Measurements from ENCODE around the gene SND1.

The SND1 gene

DNA sequence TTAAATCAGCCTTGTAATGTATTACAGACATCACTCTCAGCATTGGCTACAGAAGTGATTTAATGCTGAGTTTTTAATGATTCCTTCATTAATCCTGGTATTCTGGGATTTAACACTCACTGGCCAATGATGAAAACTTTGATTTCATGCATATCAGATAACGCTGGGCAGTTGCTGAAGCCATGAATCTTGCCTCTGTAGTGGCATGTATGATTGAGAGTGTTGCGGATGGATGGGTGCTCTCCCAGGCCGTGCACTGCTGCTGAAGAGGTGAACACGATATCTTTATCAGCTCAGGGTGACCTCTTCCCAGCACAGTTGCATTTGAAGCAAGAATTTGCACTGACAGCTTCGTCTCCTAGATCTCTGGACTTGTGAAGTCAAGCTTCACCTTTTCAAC, 210.5 kb downstream of the SND1 start:
- H3K27me3 ChIP-seq (ENCODE audit: low read length), result no peaks in the 10 kb centered on the region
- H3K79me2 ChIP-seq (ENCODE audit: insufficient read depth, low read length), result 0 out of 2 replicates have a peak, but pooled peaks cover 4% of the 10 kb centered on the region
- no peaks in the 10 kb centered on the region for H3K9me2 ChIP-seq (replicated peaks; ENCODE audit: insufficient read depth, low read length)
- no peaks in the 10 kb centered on the region for H3K36me3 ChIP-seq (ENCODE audit: low read length)
- no peaks in the 10 kb centered on the region; the same call in 1 of the 2 replicates for H4K20me1 ChIP-seq (ENCODE audit: low read depth, low read length)
- H3K9ac ChIP-seq (ENCODE audit: low read length), result no peak overlapping the region
- H3F3A ChIP-seq (ENCODE audit: insufficient read depth), result no peaks in the 10 kb centered on the region
- no peak overlapping the region for H3K4me3 ChIP-seq (ENCODE audit: insufficient read depth, low read length, poor library complexity, severe bottlenecking)
- H3K9me3 ChIP-seq (ENCODE audit: insufficient read depth, low read length), result no peaks in the 10 kb centered on the region
- H3K4me2 ChIP-seq (ENCODE audit: low read depth, low read length, poor library complexity, severe bottlenecking), result no peak overlapping the region
- H3K27ac ChIP-seq (ENCODE audit: low read depth, low read length), result no peak overlapping the region
- H2AFZ ChIP-seq (ENCODE audit: low read depth, low read length, severe bottlenecking), result no peak overlapping the region
- TF ChIP-seq, protein P1, sequence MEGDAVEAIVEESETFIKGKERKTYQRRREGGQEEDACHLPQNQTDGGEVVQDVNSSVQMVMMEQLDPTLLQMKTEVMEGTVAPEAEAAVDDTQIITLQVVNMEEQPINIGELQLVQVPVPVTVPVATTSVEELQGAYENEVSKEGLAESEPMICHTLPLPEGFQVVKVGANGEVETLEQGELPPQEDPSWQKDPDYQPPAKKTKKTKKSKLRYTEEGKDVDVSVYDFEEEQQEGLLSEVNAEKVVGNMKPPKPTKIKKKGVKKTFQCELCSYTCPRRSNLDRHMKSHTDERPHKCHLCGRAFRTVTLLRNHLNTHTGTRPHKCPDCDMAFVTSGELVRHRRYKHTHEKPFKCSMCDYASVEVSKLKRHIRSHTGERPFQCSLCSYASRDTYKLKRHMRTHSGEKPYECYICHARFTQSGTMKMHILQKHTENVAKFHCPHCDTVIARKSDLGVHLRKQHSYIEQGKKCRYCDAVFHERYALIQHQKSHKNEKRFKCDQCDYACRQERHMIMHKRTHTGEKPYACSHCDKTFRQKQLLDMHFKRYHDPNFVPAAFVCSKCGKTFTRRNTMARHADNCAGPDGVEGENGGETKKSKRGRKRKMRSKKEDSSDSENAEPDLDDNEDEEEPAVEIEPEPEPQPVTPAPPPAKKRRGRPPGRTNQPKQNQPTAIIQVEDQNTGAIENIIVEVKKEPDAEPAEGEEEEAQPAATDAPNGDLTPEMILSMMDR (IDR thresholded peaks at IDR 0.05; ENCODE audit: insufficient read depth, low read length, poor library complexity, severe bottlenecking), result no peak
- TF ChIP-seq EZH2phosphoT487 (conservative IDR thresholded peaks at IDR 0.05; ENCODE audit: low read length), result no peak

DNA sequence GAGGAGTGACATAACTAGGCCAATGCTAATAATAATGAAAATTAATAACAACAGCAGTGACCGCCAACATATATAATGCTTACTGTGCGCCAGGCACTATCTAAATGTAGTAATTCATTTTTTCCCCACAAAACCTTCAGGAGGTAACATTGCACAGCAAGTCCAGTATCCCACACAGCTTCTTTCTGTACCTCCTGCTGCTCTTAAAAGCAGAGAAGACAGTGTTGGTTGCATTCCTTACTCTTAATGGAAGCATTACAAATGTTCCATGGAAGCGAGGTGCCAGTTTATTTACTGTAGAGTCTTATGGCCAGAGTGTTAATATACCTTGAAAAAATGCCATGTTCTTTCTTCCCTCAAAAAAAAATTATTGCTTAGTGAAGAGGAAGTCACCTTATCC, 211.1 kb downstream of the SND1 start:
- no peaks in the 10 kb centered on the region for H3K9me2 ChIP-seq (replicated peaks; ENCODE audit: insufficient read depth, low read length)
- H3K9me3 ChIP-seq (ENCODE audit: insufficient read depth, low read length), result no peaks in the 10 kb centered on the region
- H3K4me2 ChIP-seq (ENCODE audit: low read depth, low read length, poor library complexity, severe bottlenecking), result no peak overlapping the region
- H3F3A ChIP-seq (ENCODE audit: insufficient read depth), result no peaks in the 10 kb centered on the region
- H3K79me2 ChIP-seq (ENCODE audit: insufficient read depth, low read length), result 0 out of 2 replicates have a peak, but pooled peaks cover 4% of the 10 kb centered on the region
- H3K36me3 ChIP-seq (ENCODE audit: low read length), result no peaks in the 10 kb centered on the region
- H3K4me3 ChIP-seq (ENCODE audit: insufficient read depth, low read length, poor library complexity, severe bottlenecking), result no peak overlapping the region
- no peak for TF ChIP-seq EZH2phosphoT487 (conservative IDR thresholded peaks at IDR 0.05; ENCODE audit: low read length)
- no peak overlapping the region for H3K9ac ChIP-seq (ENCODE audit: low read length)
- H3K27ac ChIP-seq (ENCODE audit: low read depth, low read length), result no peak overlapping the region
- no peak overlapping the region for H2AFZ ChIP-seq (ENCODE audit: low read depth, low read length, severe bottlenecking)
- H4K20me1 ChIP-seq (ENCODE audit: low read depth, low read length), result no peaks in the 10 kb centered on the region; the same call in 1 of the 2 replicates
- H3K27me3 ChIP-seq (ENCODE audit: low read length), result no peaks in the 10 kb centered on the region

DNA sequence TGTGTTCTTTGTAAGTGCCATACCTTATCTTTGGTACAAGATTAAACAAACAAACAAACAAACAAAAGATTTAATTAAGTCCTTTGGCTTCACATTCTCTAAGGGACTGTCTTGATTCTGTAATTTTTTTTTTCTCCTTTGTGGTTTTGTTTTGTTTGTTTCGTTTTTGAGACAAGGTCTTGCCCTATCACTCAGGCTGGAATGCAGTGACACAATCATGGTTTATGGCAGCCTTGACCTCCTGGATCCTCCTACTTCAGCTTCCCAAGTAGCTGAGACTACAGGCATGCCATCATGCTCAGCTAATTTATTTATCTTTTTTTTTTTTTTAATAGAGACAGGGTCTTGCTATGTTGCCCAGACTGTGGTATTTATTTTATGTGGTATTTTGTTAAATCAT, 213.5 kb downstream of the SND1 start:
- H3K27ac ChIP-seq (ENCODE audit: low read depth, low read length), result no peak overlapping the region
- no peak for TF ChIP-seq EZH2phosphoT487 (conservative IDR thresholded peaks at IDR 0.05; ENCODE audit: low read length)
- TF ChIP-seq, protein P1 (IDR thresholded peaks at IDR 0.05; ENCODE audit: insufficient read depth, low read length, poor library complexity, severe bottlenecking), result no peak

DNA sequence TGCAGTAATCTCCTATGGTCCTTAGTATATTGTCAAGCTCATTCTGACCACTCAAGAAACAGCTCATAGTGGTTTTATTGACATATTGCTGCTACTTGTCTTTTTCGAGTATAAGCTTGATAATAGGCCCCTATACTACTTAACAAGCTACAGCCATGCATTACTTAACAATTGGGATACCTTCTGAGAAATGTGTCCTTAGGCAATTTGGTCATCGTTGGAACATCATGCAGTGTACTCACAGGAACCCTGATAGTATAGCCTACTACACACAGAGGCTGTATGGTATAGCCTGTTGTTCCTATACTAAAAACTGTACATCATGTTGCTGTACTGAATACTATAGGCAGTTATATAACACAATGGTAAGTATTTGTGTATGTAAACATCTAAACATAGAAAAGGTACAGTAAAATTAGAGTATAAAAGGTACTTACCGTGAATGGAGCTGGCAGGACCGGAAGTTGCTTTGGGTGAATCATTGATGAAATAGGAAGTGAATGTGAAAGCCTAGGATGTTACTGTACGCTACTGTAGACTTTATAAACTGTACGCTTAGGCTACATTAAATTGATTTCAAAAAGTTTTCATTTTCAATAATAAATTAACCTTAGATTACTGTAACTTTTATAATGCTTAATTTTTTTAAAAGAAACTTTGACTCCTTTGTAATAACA, 218.4 kb downstream of the SND1 start:
- H3K9me3 ChIP-seq (ENCODE audit: insufficient read depth, low read length), result no peaks in the 10 kb centered on the region
- no peaks in the 10 kb centered on the region for H3F3A ChIP-seq (ENCODE audit: insufficient read depth)
- H3K4me2 ChIP-seq (ENCODE audit: low read depth, low read length, poor library complexity, severe bottlenecking), result peak overlapping the region; percentile 43
- H3K27ac ChIP-seq (ENCODE audit: low read depth, low read length), result peak overlapping the region; percentile 51
- no peaks in the 10 kb centered on the region for H3K27me3 ChIP-seq (ENCODE audit: low read length)
- H3K9me2 ChIP-seq (replicated peaks; ENCODE audit: insufficient read depth, low read length), result no peaks in the 10 kb centered on the region
- no peaks in the 10 kb centered on the region for H4K20me1 ChIP-seq (ENCODE audit: low read depth, low read length)
- TF ChIP-seq, protein P1 (IDR thresholded peaks at IDR 0.05; ENCODE audit: insufficient read depth, low read length, poor library complexity, severe bottlenecking), result no peak
- TF ChIP-seq EZH2phosphoT487 (conservative IDR thresholded peaks at IDR 0.05; ENCODE audit: low read length), result no peak
- H3K9ac ChIP-seq (ENCODE audit: low read length), result no peak overlapping the region
- H3K4me3 ChIP-seq (ENCODE audit: insufficient read depth, low read length, poor library complexity, severe bottlenecking), result no peak overlapping the region
- H3K79me2 ChIP-seq (ENCODE audit: insufficient read depth, low read length), result 0 out of 2 replicates have a peak, but pooled peaks cover 5% of the 10 kb centered on the region
- H3K36me3 ChIP-seq (ENCODE audit: low read length), result no peaks in the 10 kb centered on the region
- no peak overlapping the region for H2AFZ ChIP-seq (ENCODE audit: low read depth, low read length, severe bottlenecking)

More for the DNA sequence above, 213.5 kb downstream of the SND1 start:
- no peaks in the 10 kb centered on the region for H3F3A ChIP-seq (ENCODE audit: insufficient read depth)
- no peak overlapping the region for H2AFZ ChIP-seq (ENCODE audit: low read depth, low read length, severe bottlenecking)
- no peak overlapping the region for H3K4me3 ChIP-seq (ENCODE audit: insufficient read depth, low read length, poor library complexity, severe bottlenecking)
- no peaks in the 10 kb centered on the region for H3K27me3 ChIP-seq (ENCODE audit: low read length)
- H3K79me2 ChIP-seq (ENCODE audit: insufficient read depth, low read length), result 0 out of 2 replicates have a peak, but pooled peaks cover 4% of the 10 kb centered on the region
- no peaks in the 10 kb centered on the region for H3K9me3 ChIP-seq (ENCODE audit: insufficient read depth, low read length)
- no peak overlapping the region for H3K9ac ChIP-seq (ENCODE audit: low read length)
- H3K36me3 ChIP-seq (ENCODE audit: low read length), result no peaks in the 10 kb centered on the region
- H3K4me2 ChIP-seq (ENCODE audit: low read depth, low read length, poor library complexity, severe bottlenecking), result no peak overlapping the region
- H4K20me1 ChIP-seq (ENCODE audit: low read depth, low read length), result no peaks in the 10 kb centered on the region
- H3K9me2 ChIP-seq (replicated peaks; ENCODE audit: insufficient read depth, low read length), result no peaks in the 10 kb centered on the region

Data from SU-DHL-6 (cell line).